ENCODE measurements around the gene RGPD8.
"Not testable (repeated sequence)": the region's sequence is repeated elsewhere in the genome, so short reads cannot be mapped to it uniquely, and the experiment has no call there.

DNA sequence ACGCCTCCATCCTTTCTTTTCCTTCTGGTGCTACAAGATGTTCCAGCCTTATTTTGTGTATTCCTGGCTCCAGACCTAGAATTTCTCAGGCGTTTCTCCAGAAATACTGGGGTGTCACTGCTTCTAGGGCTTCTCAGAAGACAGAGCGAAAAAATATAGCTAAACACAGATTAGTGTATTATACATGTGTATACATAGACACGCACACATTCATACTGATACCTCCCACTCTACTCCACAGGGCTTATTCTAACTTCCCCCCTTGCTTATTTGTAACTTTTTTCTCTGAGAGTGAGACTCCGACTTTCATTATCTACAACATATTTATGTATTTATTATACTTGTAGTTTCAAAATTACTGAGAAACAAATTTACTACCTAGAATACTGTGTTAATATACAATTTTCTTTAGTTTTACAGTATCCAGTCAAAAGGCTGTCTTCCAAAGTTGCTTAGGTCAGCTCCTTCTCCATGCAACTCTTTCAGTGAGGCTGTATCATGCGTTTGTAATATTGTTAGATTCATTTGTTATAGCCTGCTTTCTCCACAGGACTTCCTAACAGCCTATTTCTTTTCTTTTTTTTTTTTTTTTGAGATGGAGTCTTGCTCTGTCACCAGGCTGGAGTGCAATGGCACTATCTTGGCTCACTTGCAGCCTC lies 5.3 kb upstream of the RGPD8 start:
- not testable (repeated sequence) for TF ChIP-seq SP1 (IDR thresholded peaks at IDR 0.05; ENCODE audit: low read depth, low read length); EP300 (IDR thresholded peaks at IDR 0.05; ENCODE audit: borderline replicate concordance in 1 of 2, low read depth in 2 of 2, low read length in 2 of 2); POLR2A (IDR thresholded peaks at IDR 0.05; ENCODE audit: control extremely low read depth in 1 of 2, low read depth in 2 of 2, low read length in 2 of 2); EZH2 (IDR thresholded peaks at IDR 0.05; ENCODE audit: low read depth, low read length, severe bottlenecking); USF2 (IDR thresholded peaks at IDR 0.05; ENCODE audit: low read length); ATF3 (IDR thresholded peaks at IDR 0.05; ENCODE audit: insufficient read depth, low read depth, low read length); HDAC2 (IDR thresholded peaks at IDR 0.05; ENCODE audit: borderline replicate concordance in 1 of 2, low read depth in 2 of 2, low read length in 2 of 2); BRCA1 (IDR thresholded peaks at IDR 0.05; ENCODE audit: low read depth, low read length); SUZ12 (IDR thresholded peaks at IDR 0.05; ENCODE audit: low read length); ZNF274 (IDR thresholded peaks at IDR 0.05; ENCODE audit: borderline replicate concordance, extremely low read depth, low read length); RXRA (IDR thresholded peaks at IDR 0.05; ENCODE audit: insufficient read depth, low read depth, low read length); NRF1 (IDR thresholded peaks at IDR 0.05; ENCODE audit: low read depth, low read length); RFX5 (IDR thresholded peaks at IDR 0.05; ENCODE audit: borderline replicate concordance, low read depth, low read length)
- TF ChIP-seq, protein P1, sequence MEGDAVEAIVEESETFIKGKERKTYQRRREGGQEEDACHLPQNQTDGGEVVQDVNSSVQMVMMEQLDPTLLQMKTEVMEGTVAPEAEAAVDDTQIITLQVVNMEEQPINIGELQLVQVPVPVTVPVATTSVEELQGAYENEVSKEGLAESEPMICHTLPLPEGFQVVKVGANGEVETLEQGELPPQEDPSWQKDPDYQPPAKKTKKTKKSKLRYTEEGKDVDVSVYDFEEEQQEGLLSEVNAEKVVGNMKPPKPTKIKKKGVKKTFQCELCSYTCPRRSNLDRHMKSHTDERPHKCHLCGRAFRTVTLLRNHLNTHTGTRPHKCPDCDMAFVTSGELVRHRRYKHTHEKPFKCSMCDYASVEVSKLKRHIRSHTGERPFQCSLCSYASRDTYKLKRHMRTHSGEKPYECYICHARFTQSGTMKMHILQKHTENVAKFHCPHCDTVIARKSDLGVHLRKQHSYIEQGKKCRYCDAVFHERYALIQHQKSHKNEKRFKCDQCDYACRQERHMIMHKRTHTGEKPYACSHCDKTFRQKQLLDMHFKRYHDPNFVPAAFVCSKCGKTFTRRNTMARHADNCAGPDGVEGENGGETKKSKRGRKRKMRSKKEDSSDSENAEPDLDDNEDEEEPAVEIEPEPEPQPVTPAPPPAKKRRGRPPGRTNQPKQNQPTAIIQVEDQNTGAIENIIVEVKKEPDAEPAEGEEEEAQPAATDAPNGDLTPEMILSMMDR (IDR thresholded peaks at IDR 0.05; ENCODE audit: control extremely low read depth in 1 of 3, insufficient read depth in 1 of 3, low read depth in 1 of 3, low read length in 3 of 3), result not testable (repeated sequence)

Data from H1 (cell line).